Measurements from ENCODE around the gene GATAD2B. TPM values are rescaled to one million over a fixed set of nuclear protein-coding genes. Genes with fewer than 3 reads are reported as not detected.

GATAD2B gene
- total RNA-seq, 1 donor from 2014 or later, result 48.4 TPM

Small RNA genes within 50 kb of the gene (microRNA-seq; reads per million reads assigned to microRNA genes)
- 1.6 reads per million for gene MIR6737

Other genes with a start within 250 kb of the GATAD2B start
- gene NPR1, start 244.3 kb downstream of the GATAD2B start, total RNA-seq, result 0.07 and 0.11 TPM in 2 replicates
- 39.5 and 40.2 TPM in 2 replicates for gene INTS3, start 194.9 kb downstream of the GATAD2B start, total RNA-seq
- 5.9 and 8.5 TPM in 2 replicates for gene SLC27A3, start 147.6 kb downstream of the GATAD2B start, total RNA-seq
- gene DENND4B, start 23.7 kb upstream of the GATAD2B start, total RNA-seq, result 31.3 and 32.2 TPM in 2 replicates
- 38.3 and 38.4 TPM in 2 replicates for gene CRTC2, start 35.6 kb upstream of the GATAD2B start, total RNA-seq
- 90.2 and 91.7 TPM in 2 replicates for gene SLC39A1, start 40.6 kb upstream of the GATAD2B start, total RNA-seq
- gene CREB3L4, start 44.9 kb upstream of the GATAD2B start, total RNA-seq, result 5.3 and 6.1 TPM in 2 replicates
- gene JTB, start 54.7 kb upstream of the GATAD2B start, total RNA-seq, result 103 TPM in 2 replicates
- 143 and 145 TPM in 2 replicates for gene RAB13, start 63.4 kb upstream of the GATAD2B start, total RNA-seq
- gene RPS27, start 67.8 kb upstream of the GATAD2B start, total RNA-seq, result 1,010 and 1,149 TPM in 2 replicates
- gene NUP210L, start 232.1 kb upstream of the GATAD2B start, total RNA-seq, result 0.07 TPM in 1 of 2 replicates, not detected in the other

Data from astrocyte (in vitro differentiated cells and primary cell).